ENCODE data around the gene ATXN10.
A peak's percentile ranks its signal among the peaks of the same experiment; 100 is the strongest.

The ATXN10 gene

GRCh38 chr22:45866126-45866645 lies 194.6 kb downstream of the ATXN10 start:
- peak in 1 of 2 experiments; percentile 9 for DNase-seq

- DNase-seq, result no peak
These were observed 195.0 kb downstream of the ATXN10 start for GRCh38 chr22:45866646-45867117.

- DNase-seq, result peak; percentile 14 to 18
These were observed 195.7 kb downstream of the ATXN10 start for GRCh38 chr22:45867118-45867905.

GRCh38 chr22:45867906-45868555 lies 196.4 kb downstream of the ATXN10 start:
- DNase-seq, result peak in 1 of 2 experiments; percentile 10

- peak; percentile 1 to 9 for DNase-seq
These were observed 197.1 kb downstream of the ATXN10 start for GRCh38 chr22:45868571-45869339.

GRCh38 chr22:45869340-45869847 lies 197.8 kb downstream of the ATXN10 start:
- DNase-seq, result peak; percentile 10 to 14

- DNase-seq, result peak; percentile 4 to 5
These were observed 198.4 kb downstream of the ATXN10 start for GRCh38 chr22:45870011-45870410.

- DNase-seq, result no peak
These were observed 200.1 kb downstream of the ATXN10 start for GRCh38 chr22:45871721-45872120.

GRCh38 chr22:45872659-45873263 lies 201.1 kb downstream of the ATXN10 start:
- DNase-seq, result no peak

- no peak for DNase-seq
These were observed 204.8 kb downstream of the ATXN10 start for GRCh38 chr22:45876136-45877035.

GRCh38 chr22:45877036-45877380 lies 205.4 kb downstream of the ATXN10 start:
- no peak for DNase-seq

GRCh38 chr22:45877651-45878050 lies 206.0 kb downstream of the ATXN10 start:
- DNase-seq, result no peak

- DNase-seq, result no peak
These were observed 206.6 kb downstream of the ATXN10 start for GRCh38 chr22:45878051-45878781.

- DNase-seq, result no peak
These were observed 207.4 kb downstream of the ATXN10 start for GRCh38 chr22:45878901-45879551.

- no peak for DNase-seq
These were observed 207.9 kb downstream of the ATXN10 start for GRCh38 chr22:45879552-45879949.

GRCh38 chr22:45880091-45880715 lies 208.6 kb downstream of the ATXN10 start:
- no peak for DNase-seq

- DNase-seq, result no peak
These were observed 209.3 kb downstream of the ATXN10 start for GRCh38 chr22:45880716-45881523.

- DNase-seq, result no peak
These were observed 209.9 kb downstream of the ATXN10 start for GRCh38 chr22:45881524-45881875.
